Measurements from ENCODE around the gene SCYL1. TPM values are rescaled to one million over a fixed set of nuclear protein-coding genes. Genes with fewer than 3 reads are reported as not detected.
"Not testable (repeated sequence)": the region's sequence is repeated elsewhere in the genome, so short reads cannot be mapped to it uniquely, and the experiment has no call there.

Gene SCYL1
- total RNA-seq, 2 experiments from 2014 or later = 56.8 to 62.9 TPM

GRCh38 chr11:65506772-65507505, 17.9 kb upstream of the SCYL1 start:
- CTCF ChIA-PET (ENCODE audit: unreplicated experiment) = interaction anchor here (1.2 kb wide), 1 partner anchor 73 kb away, joined by 3 read pairs; no protein-coding TSS in a partner anchor
- DNase-seq (ENCODE audit: low spot score) = peak; percentile 71
- Histone ChIP-seq H3K4me1 (ENCODE audit: insufficient read depth, low read length, poor library complexity, severe bottlenecking) (peaks cover 65% of the 10 kb centered on the region), H3K36me3 (ENCODE audit: insufficient read depth, low read length) (peaks cover 48% of the 10 kb centered on the region), H3K9me2 (ENCODE audit: insufficient read depth, low read length) (no peaks in the 10 kb centered on the region), H3K79me2 (ENCODE audit: insufficient read depth, low read depth, low read length) (peaks cover 46% of the 10 kb centered on the region), H3K4me3 (ENCODE audit: low read depth, low read length, poor library complexity, severe bottlenecking) (peak overlapping the region; percentile 79), H3K4me2 (ENCODE audit: low read length) (peak overlapping the region; percentile 98), H3K27ac (ENCODE audit: low read depth, low read length, poor library complexity, severe bottlenecking) (peak overlapping the region; percentile 98), H4K20me1 (ENCODE audit: insufficient read depth, low read length) (peaks cover 42% of the 10 kb centered on the region), H2AFZ (ENCODE audit: low read length) (no peak overlapping the region), H3K9me3 (ENCODE audit: low read length) (no peaks in the 10 kb centered on the region)
- POLR2A ChIA-PET = interaction anchor here (0.6 to 6.7 kb wide), 10 partner anchors 8 to 128 kb away, joined by 3 to 90 read pairs (median 4); partner anchors contain the start of gene MALAT1
- intact Hi-C loops (cut with micrococcal nuclease; ENCODE audit: unreplicated experiment) = no loop called here
- TF ChIP-seq CTCF (conservative IDR thresholded peaks at IDR 0.05; ENCODE audit: low read length) = no peak
- no peak for TF ChIP-seq EZH2phosphoT487 (IDR thresholded peaks at IDR 0.05; ENCODE audit: borderline replicate concordance, low read depth, low read length)
- no TSS peak for BruUV-seq (replicated peaks)

GRCh38 chr11:65512311-65512710, 12.6 kb upstream of the SCYL1 start:
- H3K79me2 ChIP-seq (ENCODE audit: insufficient read depth, low read depth, low read length); H3K9me2 ChIP-seq (ENCODE audit: insufficient read depth, low read length); H3K27ac ChIP-seq (ENCODE audit: low read depth, low read length, poor library complexity, severe bottlenecking); H3K4me2 ChIP-seq (ENCODE audit: low read length); H3K9me3 ChIP-seq (ENCODE audit: low read length); BruUV-seq (replicated peaks); H3K4me3 ChIP-seq (ENCODE audit: low read depth, low read length, poor library complexity, severe bottlenecking); H3K36me3 ChIP-seq (ENCODE audit: insufficient read depth, low read length); intact Hi-C loops (cut with micrococcal nuclease; ENCODE audit: unreplicated experiment); DNase-seq (ENCODE audit: low spot score); H4K20me1 ChIP-seq (ENCODE audit: insufficient read depth, low read length); H2AFZ ChIP-seq (ENCODE audit: low read length): not testable (repeated sequence)
- CTCF ChIA-PET (ENCODE audit: unreplicated experiment) = interaction anchor here (0.6 kb wide), 1 partner anchor 95 kb away, joined by 3 read pairs; no protein-coding TSS in a partner anchor
- POLR2A ChIA-PET = interaction anchor here (0.6 kb wide), 2 partner anchors 104 to 262 kb away, joined by 3 to 4 read pairs; no protein-coding TSS in a partner anchor
- peaks cover 29% of the 10 kb centered on the region for H3K4me1 ChIP-seq (ENCODE audit: insufficient read depth, low read length, poor library complexity, severe bottlenecking)

GRCh38 chr11:65516135-65516968, 8.5 kb upstream of the SCYL1 start:
- H3K4me2 ChIP-seq (ENCODE audit: low read length) = no peak overlapping the region
- no peaks in the 10 kb centered on the region for H3K9me2 ChIP-seq (ENCODE audit: insufficient read depth, low read length)
- intact Hi-C loops (cut with micrococcal nuclease; ENCODE audit: unreplicated experiment) = no loop called here
- H3K4me1 ChIP-seq (ENCODE audit: insufficient read depth, low read length, poor library complexity, severe bottlenecking) = no peaks in the 10 kb centered on the region
- BruUV-seq (replicated peaks) = no TSS peak
- no peaks in the 10 kb centered on the region for H3K36me3 ChIP-seq (ENCODE audit: insufficient read depth, low read length)
- POLR2A ChIA-PET = interaction anchor here (0.7 to 1.3 kb wide), 3 partner anchors 8 to 1310 kb away, joined by 3 to 5 read pairs (median 4); no protein-coding TSS in a partner anchor
- H3K4me3 ChIP-seq (ENCODE audit: low read depth, low read length, poor library complexity, severe bottlenecking) = no peak overlapping the region
- no peak overlapping the region for H2AFZ ChIP-seq (ENCODE audit: low read length)
- CTCF ChIA-PET (ENCODE audit: unreplicated experiment) = no interaction called here
- H3K9me3 ChIP-seq (ENCODE audit: low read length) = no peaks in the 10 kb centered on the region
- TF ChIP-seq EZH2phosphoT487 (IDR thresholded peaks at IDR 0.05; ENCODE audit: borderline replicate concordance, low read depth, low read length) (no peak), CTCF (conservative IDR thresholded peaks at IDR 0.05; ENCODE audit: low read length) (no peak)
- no peak overlapping the region for H3K27ac ChIP-seq (ENCODE audit: low read depth, low read length, poor library complexity, severe bottlenecking)
- no peaks in the 10 kb centered on the region for H4K20me1 ChIP-seq (ENCODE audit: insufficient read depth, low read length)
- no peaks in the 10 kb centered on the region for H3K79me2 ChIP-seq (ENCODE audit: insufficient read depth, low read depth, low read length)
- no peak for DNase-seq (ENCODE audit: low spot score)

- DNase-seq (ENCODE audit: low spot score); POLR2A ChIA-PET; H3K4me3 ChIP-seq (ENCODE audit: low read depth, low read length, poor library complexity, severe bottlenecking); CTCF ChIA-PET (ENCODE audit: unreplicated experiment); H3K36me3 ChIP-seq (ENCODE audit: insufficient read depth, low read length); H3K4me1 ChIP-seq (ENCODE audit: insufficient read depth, low read length, poor library complexity, severe bottlenecking); H3K79me2 ChIP-seq (ENCODE audit: insufficient read depth, low read depth, low read length); intact Hi-C loops (cut with micrococcal nuclease; ENCODE audit: unreplicated experiment); H2AFZ ChIP-seq (ENCODE audit: low read length); H3K27ac ChIP-seq (ENCODE audit: low read depth, low read length, poor library complexity, severe bottlenecking); BruUV-seq (replicated peaks); H3K9me2 ChIP-seq (ENCODE audit: insufficient read depth, low read length); H3K9me3 ChIP-seq (ENCODE audit: low read length); H3K4me2 ChIP-seq (ENCODE audit: low read length); H4K20me1 ChIP-seq (ENCODE audit: insufficient read depth, low read length): not testable (repeated sequence)
These were observed 5.8 kb upstream of the SCYL1 start for GRCh38 chr11:65518941-65519549.
